NB4 (cell line): Measurements from ENCODE around the gene CHRDL1.

Source experiments
- MYC ChIP-seq: IDR thresholded peaks from 2 replicates; pipeline ENCODE4 v1.6.1; 2011; ENCODE audit warnings: low read depth, low read length
- POLR2A ChIP-seq: IDR thresholded peaks from 2 replicates; pipeline ENCODE4 v1.6.1; 2011; ENCODE audit warnings: mild to moderate bottlenecking; ENCODE audit not compliant: insufficient read length; ENCODE audit errors: extremely low read depth
- TF ChIP-seq, protein P1 (sequence below): IDR thresholded peaks from one replicate; pipeline ENCODE4 v1.5.1; 2012; ENCODE audit warnings: low read depth, low read length
- TF ChIP-seq, protein P2 (sequence below): IDR thresholded peaks from 2 replicates; pipeline ENCODE4 v1.6.1; 2011; ENCODE audit warnings: low read depth, low read length

DNA sequence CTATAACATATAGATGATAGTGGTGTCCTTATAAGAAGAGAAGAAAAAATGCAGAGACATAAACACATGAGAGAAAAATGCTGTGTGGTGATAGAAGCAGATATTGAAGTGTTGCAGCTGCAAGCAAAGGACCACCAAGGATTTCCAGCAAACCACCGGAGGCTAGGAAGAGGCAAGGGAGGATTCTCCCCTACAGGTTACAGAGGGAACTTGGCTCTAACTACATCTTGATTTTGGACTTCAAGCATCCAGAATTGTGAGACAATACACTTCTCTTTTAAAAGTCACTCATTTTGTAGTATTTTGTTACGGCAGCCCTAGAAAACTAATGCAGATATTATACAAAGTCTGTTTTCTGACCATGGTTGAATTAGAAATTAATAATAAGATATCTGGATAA is 30.4 kb upstream of the CHRDL1 start:
- TF ChIP-seq, protein P1, sequence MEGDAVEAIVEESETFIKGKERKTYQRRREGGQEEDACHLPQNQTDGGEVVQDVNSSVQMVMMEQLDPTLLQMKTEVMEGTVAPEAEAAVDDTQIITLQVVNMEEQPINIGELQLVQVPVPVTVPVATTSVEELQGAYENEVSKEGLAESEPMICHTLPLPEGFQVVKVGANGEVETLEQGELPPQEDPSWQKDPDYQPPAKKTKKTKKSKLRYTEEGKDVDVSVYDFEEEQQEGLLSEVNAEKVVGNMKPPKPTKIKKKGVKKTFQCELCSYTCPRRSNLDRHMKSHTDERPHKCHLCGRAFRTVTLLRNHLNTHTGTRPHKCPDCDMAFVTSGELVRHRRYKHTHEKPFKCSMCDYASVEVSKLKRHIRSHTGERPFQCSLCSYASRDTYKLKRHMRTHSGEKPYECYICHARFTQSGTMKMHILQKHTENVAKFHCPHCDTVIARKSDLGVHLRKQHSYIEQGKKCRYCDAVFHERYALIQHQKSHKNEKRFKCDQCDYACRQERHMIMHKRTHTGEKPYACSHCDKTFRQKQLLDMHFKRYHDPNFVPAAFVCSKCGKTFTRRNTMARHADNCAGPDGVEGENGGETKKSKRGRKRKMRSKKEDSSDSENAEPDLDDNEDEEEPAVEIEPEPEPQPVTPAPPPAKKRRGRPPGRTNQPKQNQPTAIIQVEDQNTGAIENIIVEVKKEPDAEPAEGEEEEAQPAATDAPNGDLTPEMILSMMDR: no peak
- TF ChIP-seq POLR2A (no peak), MYC (no peak)
- TF ChIP-seq, protein P2, sequence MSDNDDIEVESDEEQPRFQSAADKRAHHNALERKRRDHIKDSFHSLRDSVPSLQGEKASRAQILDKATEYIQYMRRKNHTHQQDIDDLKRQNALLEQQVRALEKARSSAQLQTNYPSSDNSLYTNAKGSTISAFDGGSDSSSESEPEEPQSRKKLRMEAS: no peak
